Activated naive CD4-positive, alpha-beta T cell treated with anti-CD3 and anti-CD28 coated beads, Interleukin-2, amount 50 U/mL, for 24 hours (primary cell): ENCODE results near the gene KRTAP9-7.

Experiments used
- H3K27ac Mint-ChIP-seq: one replicate; pipeline ENCODE4 v1.8.0; 2021; ENCODE audit warnings: mild to moderate bottlenecking, mixed read lengths
- H3K27me3 Mint-ChIP-seq: one replicate; pipeline ENCODE4 v1.8.0; 2021; ENCODE audit warnings: mixed read lengths
- H3K36me3 Mint-ChIP-seq: one replicate; pipeline ENCODE4 v1.8.0; 2021; ENCODE audit warnings: mixed read lengths
- H3K4me1 Mint-ChIP-seq: one replicate; pipeline ENCODE4 v1.8.0; 2021; ENCODE audit warnings: mixed read lengths
- H3K4me3 Mint-ChIP-seq: one replicate; pipeline ENCODE4 v1.8.0; 2021; ENCODE audit warnings: mild to moderate bottlenecking, mixed read lengths
- H3K9me3 Mint-ChIP-seq: one replicate; pipeline ENCODE4 v1.8.0; 2021; ENCODE audit warnings: mixed read lengths

The KRTAP9-7 gene

GRCh38 chr17:41301916-41302901 is 26.7 kb downstream of the KRTAP9-7 start, which contains the start of gene KRTAP29-1:
KRTAP29-1 (minus strand) TSS chr17:41302851; CDS start chr17:41302851, 0 bp downstream.
- Mint-ChIP-seq H3K36me3 (peaks cover 2% of the 10 kb centered on the region), H3K27me3 (no peaks in the 10 kb centered on the region), H3K9me3 (no peaks in the 10 kb centered on the region), H3K27ac (no peak within 1 kb of the TSS), H3K4me1 (peaks cover 29% of the 10 kb centered on the region), H3K4me3 (no peak within 1 kb of the TSS)

DNA sequence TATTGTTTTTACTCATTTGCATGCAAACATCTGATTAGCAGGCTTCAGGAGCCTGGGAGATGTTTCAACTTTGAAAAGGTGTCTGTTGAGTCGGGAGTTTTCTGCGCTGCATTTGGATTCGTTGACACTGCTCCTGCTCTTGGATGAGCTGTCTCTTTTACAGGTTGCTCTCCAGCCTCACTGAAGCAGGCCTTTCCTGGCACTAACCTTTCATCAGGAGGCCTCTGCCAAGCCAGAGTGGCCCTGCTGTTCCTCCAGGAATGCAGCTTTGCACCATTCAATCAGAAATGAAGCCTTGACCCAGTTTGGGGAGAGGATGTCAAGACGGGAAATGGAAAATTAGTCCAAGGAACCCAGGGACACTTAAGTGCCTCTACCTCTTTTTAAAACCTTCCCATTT is 27.5 kb downstream of the KRTAP9-7 start:
- Mint-ChIP-seq H3K9me3 (no peaks in the 10 kb centered on the region), H3K27ac (no peak overlapping the region), H3K4me1 (peaks cover 37% of the 10 kb centered on the region), H3K27me3 (no peaks in the 10 kb centered on the region), H3K36me3 (peaks cover 2% of the 10 kb centered on the region), H3K4me3 (no peak overlapping the region)

GRCh38 chr17:41304091-41304490 is 28.6 kb downstream of the KRTAP9-7 start:
- H3K4me1 Mint-ChIP-seq = peaks cover 48% of the 10 kb centered on the region
- no peaks in the 10 kb centered on the region for H3K27me3 Mint-ChIP-seq

GRCh38 chr17:41307647-41308046 is 32.1 kb downstream of the KRTAP9-7 start:
- peaks cover 2% of the 10 kb centered on the region for H3K36me3 Mint-ChIP-seq
- H3K4me3 Mint-ChIP-seq = peak overlapping the region; percentile 81
- no peaks in the 10 kb centered on the region for H3K27me3 Mint-ChIP-seq
- peaks cover 67% of the 10 kb centered on the region for H3K4me1 Mint-ChIP-seq
- H3K9me3 Mint-ChIP-seq = no peaks in the 10 kb centered on the region
- peak overlapping the region; percentile 93 for H3K27ac Mint-ChIP-seq

More at GRCh38 chr17:41304091-41304490, 28.6 kb downstream of the KRTAP9-7 start:
- Mint-ChIP-seq H3K9me3 (no peaks in the 10 kb centered on the region), H3K36me3 (peaks cover 2% of the 10 kb centered on the region), H3K27ac (no peak overlapping the region), H3K4me3 (no peak overlapping the region)

GRCh38 chr17:41308251-41308917 is 32.9 kb downstream of the KRTAP9-7 start:
- peak overlapping the region; percentile 81 for H3K4me3 Mint-ChIP-seq
- H3K4me1 Mint-ChIP-seq = peaks cover 67% of the 10 kb centered on the region
- H3K27ac Mint-ChIP-seq = peak overlapping the region; percentile 93
- no peaks in the 10 kb centered on the region for H3K27me3 Mint-ChIP-seq
- peaks cover 2% of the 10 kb centered on the region for H3K36me3 Mint-ChIP-seq
- no peaks in the 10 kb centered on the region for H3K9me3 Mint-ChIP-seq

GRCh38 chr17:41308918-41309359 is 33.4 kb downstream of the KRTAP9-7 start, which contains the start of gene KRTAP16-1:
KRTAP16-1 (minus strand) TSS chr17:41309309; CDS start chr17:41309253, 56 bp downstream.
- Mint-ChIP-seq H3K36me3 (peaks cover 2% of the 10 kb centered on the region), H3K9me3 (no peaks in the 10 kb centered on the region), H3K27ac (peak within 1 kb of the TSS; percentile 93), H3K27me3 (no peaks in the 10 kb centered on the region), H3K4me3 (peak within 1 kb of the TSS; percentile 81), H3K4me1 (peaks cover 67% of the 10 kb centered on the region)

DNA sequence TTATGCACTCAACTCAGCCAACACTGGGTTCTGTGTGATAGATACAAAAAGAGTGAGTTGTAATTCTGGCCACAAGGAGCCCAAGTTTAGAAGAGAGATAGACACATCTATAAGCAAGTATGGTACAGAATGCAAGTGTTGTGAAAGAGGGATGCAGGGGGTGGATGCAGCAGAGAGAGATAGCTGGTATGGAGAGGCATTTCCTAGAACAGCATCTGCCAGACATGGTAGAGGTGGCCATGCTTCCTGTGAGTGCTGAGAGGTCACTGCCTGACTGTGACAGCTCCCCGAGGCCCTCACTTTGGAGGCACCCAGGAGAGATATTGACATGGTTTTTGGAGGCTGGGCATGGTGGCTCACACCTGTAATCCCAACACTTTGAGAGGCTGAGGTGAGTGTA is 35.6 kb downstream of the KRTAP9-7 start:
- no peak overlapping the region for H3K4me3 Mint-ChIP-seq
- no peaks in the 10 kb centered on the region for H3K27me3 Mint-ChIP-seq
- no peak overlapping the region for H3K27ac Mint-ChIP-seq
- peaks cover 2% of the 10 kb centered on the region for H3K36me3 Mint-ChIP-seq
- peaks cover 59% of the 10 kb centered on the region for H3K4me1 Mint-ChIP-seq
- no peaks in the 10 kb centered on the region for H3K9me3 Mint-ChIP-seq

DNA sequence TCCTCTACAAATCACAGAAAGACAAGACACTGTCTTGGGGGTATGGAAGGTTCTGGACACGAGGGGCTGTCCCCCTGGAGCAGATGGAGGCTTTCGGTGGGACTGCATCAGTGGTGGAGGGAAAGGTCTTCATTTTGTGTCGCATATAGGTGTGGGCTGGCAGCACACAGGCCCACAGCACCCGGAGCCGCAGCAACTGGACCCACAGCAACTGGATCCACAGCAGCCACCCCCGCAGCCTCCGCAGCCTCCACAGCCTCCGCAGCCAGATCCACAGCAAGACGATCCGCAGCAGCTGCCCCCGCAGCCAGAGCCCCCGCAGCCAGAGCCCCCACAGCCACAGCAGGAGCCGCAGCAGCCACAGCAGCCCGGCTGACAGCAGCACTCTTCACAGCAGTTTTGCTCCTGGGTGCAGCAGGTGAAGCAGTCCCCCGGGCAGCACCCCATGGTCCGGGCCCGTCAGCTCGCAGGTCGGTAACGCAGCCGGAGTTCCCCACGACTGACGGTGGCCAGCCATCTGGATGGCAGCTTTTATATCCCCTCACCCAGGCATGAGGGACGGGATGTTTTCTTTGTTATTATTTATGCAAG is 39.8 kb downstream of the KRTAP9-7 start, which contains the start of gene KRTAP17-1:
TSS of gene KRTAP17-1 (minus strand) at position 507 of the 591 bp plus-strand sequence. CDS start at position 447, 60 bp downstream.
- Mint-ChIP-seq H3K4me1 (peaks cover 22% of the 10 kb centered on the region), H3K4me3 (no peak within 1 kb of the TSS), H3K36me3 (peaks cover 6% of the 10 kb centered on the region), H3K27me3 (no peaks in the 10 kb centered on the region), H3K27ac (no peak within 1 kb of the TSS), H3K9me3 (peaks cover 9% of the 10 kb centered on the region)

- no peak overlapping the region for H3K4me3 Mint-ChIP-seq
- no peaks in the 10 kb centered on the region for H3K27me3 Mint-ChIP-seq
- peaks cover 9% of the 10 kb centered on the region for H3K9me3 Mint-ChIP-seq
These were observed 40.4 kb downstream of the KRTAP9-7 start for GRCh38 chr17:41315814-41316445.

DNA sequence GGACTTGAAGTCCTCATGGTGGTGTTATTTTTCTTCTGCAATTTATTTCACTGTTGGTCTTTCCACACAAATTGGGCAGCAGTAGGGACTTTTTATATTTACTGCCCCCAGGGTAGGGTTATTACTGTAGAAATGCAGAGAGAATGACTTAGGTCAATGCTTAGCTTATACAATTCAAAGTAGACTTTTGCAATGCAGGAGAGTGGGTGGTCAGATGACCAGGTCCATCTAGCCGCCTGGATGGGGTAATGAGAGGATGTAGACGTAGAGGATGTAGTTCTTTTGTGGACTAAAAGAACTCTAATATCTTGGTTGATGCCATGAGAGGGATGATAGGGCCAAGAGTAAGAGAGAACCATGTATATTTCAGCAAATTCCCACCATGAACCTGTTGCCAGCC is 42.7 kb downstream of the KRTAP9-7 start:
- H3K27ac Mint-ChIP-seq = no peak overlapping the region
- no peaks in the 10 kb centered on the region for H3K27me3 Mint-ChIP-seq
- H3K36me3 Mint-ChIP-seq = peaks cover 6% of the 10 kb centered on the region
- H3K4me1 Mint-ChIP-seq = peaks cover 21% of the 10 kb centered on the region
- peaks cover 9% of the 10 kb centered on the region for H3K9me3 Mint-ChIP-seq
- H3K4me3 Mint-ChIP-seq = no peak overlapping the region

More at GRCh38 chr17:41315814-41316445, 40.4 kb downstream of the KRTAP9-7 start:
- H3K36me3 Mint-ChIP-seq = peaks cover 6% of the 10 kb centered on the region
- no peak overlapping the region for H3K27ac Mint-ChIP-seq
- H3K4me1 Mint-ChIP-seq = peaks cover 15% of the 10 kb centered on the region

- peaks cover 6% of the 10 kb centered on the region for H3K36me3 Mint-ChIP-seq
- peaks cover 56% of the 10 kb centered on the region for H3K4me1 Mint-ChIP-seq
- no peak overlapping the region for H3K27ac Mint-ChIP-seq
- H3K4me3 Mint-ChIP-seq = no peak overlapping the region
- H3K27me3 Mint-ChIP-seq = no peaks in the 10 kb centered on the region
- H3K9me3 Mint-ChIP-seq = peaks cover 9% of the 10 kb centered on the region
These were observed 46.8 kb downstream of the KRTAP9-7 start for GRCh38 chr17:41322094-41322902.

GRCh38 chr17:41322903-41323895 is 47.7 kb downstream of the KRTAP9-7 start:
- peaks cover 60% of the 10 kb centered on the region for H3K4me1 Mint-ChIP-seq
- peaks cover 6% of the 10 kb centered on the region for H3K36me3 Mint-ChIP-seq
- H3K27me3 Mint-ChIP-seq = no peaks in the 10 kb centered on the region
- H3K4me3 Mint-ChIP-seq = no peak overlapping the region
- peak overlapping the region; percentile 49 for H3K27ac Mint-ChIP-seq
- H3K9me3 Mint-ChIP-seq = peaks cover 9% of the 10 kb centered on the region
